GM21737 (cell line): ENCODE measurements around the gene ZNF106.

Experiments used
- ATAC-seq: cut with Tn5 transposase; IDR thresholded peaks from one replicate; pipeline ENCODE4 v1.9.1; 2021; ENCODE audit warnings: mild to moderate bottlenecking, moderate library complexity; ENCODE audit not compliant: unreplicated experiment

The ZNF106 gene

GRCh38 chr15:42482701-42483100, 8.2 kb downstream of the ZNF106 start:
- no peak for ATAC-seq

GRCh38 chr15:42474827-42475226, 16.1 kb downstream of the ZNF106 start:
- ATAC-seq: no peak

- no peak for ATAC-seq
Measured at GRCh38 chr15:42471002-42471401, 19.9 kb downstream of the ZNF106 start.

GRCh38 chr15:42465520-42466259, 25.3 kb downstream of the ZNF106 start:
- no peak for ATAC-seq

- no peak for ATAC-seq
Measured at GRCh38 chr15:42461261-42461660, 29.7 kb downstream of the ZNF106 start.

GRCh38 chr15:42457445-42458442, 33.2 kb downstream of the ZNF106 start:
- peak; percentile 66 for ATAC-seq

GRCh38 chr15:42456971-42457370, 34.0 kb downstream of the ZNF106 start:
- ATAC-seq: no peak

GRCh38 chr15:42456531-42456930, 34.4 kb downstream of the ZNF106 start:
- ATAC-seq: no peak

- no peak for ATAC-seq
Measured at GRCh38 chr15:42453826-42454225, 37.1 kb downstream of the ZNF106 start.

GRCh38 chr15:42450425-42450790, 40.5 kb downstream of the ZNF106 start:
- ATAC-seq: no peak

GRCh38 chr15:42449770-42450424, 41.0 kb downstream of the ZNF106 start:
- ATAC-seq: no peak

- ATAC-seq: no peak
Measured at GRCh38 chr15:42448281-42448680, 42.7 kb downstream of the ZNF106 start.

- ATAC-seq: no peak
Measured at GRCh38 chr15:42447599-42447998, 43.3 kb downstream of the ZNF106 start.

- ATAC-seq: no peak
Measured at GRCh38 chr15:42445551-42445950, 45.4 kb downstream of the ZNF106 start.

GRCh38 chr15:42444415-42445063, 46.4 kb downstream of the ZNF106 start:
- no peak for ATAC-seq

- ATAC-seq: no peak
Measured at GRCh38 chr15:42427429-42428223, 63.3 kb downstream of the ZNF106 start.

GRCh38 chr15:42421376-42421775, 69.6 kb downstream of the ZNF106 start:
- no peak for ATAC-seq

- ATAC-seq: no peak
Measured at GRCh38 chr15:42419369-42419768, 71.6 kb downstream of the ZNF106 start.

- ATAC-seq: no peak
Measured at GRCh38 chr15:42413920-42414319, 77.0 kb downstream of the ZNF106 start.

GRCh38 chr15:42411884-42412283, 79.1 kb downstream of the ZNF106 start:
- no peak for ATAC-seq
